K562 (cell line): Measurements from ENCODE around the gene TULP1. TPM values are rescaled to one million over a fixed set of nuclear protein-coding genes. Genes with fewer than 3 reads are reported as not detected.

Experiments used
- ATF7 ChIP-seq: fragments of 450-650 bp; IDR thresholded peaks from 2 replicates; pipeline ENCODE4 v1.7.1; 2014; ENCODE audit warnings: mild to moderate bottlenecking, moderate library complexity
- CEBPG ChIP-seq, 3 experiments: fragments of 200-800 bp in 1 of 3; sonication (Bioruptor generic) in 1 of 3; sonication (generic) in 1 of 3; formaldehyde crosslinking in 1 of 3; IDR thresholded peaks in 2 of 3; conservative IDR thresholded peaks in 1 of 3; 2 replicates each; pipeline versions ENCODE4 v1.6.1 to v1.8.0; 2016 to 2022; ENCODE audit warnings: missing compliant biosample characterization in 2 of 3, missing genetic modification characterization in 2 of 3, mild to moderate bottlenecking in 1 of 3, missing genetic modification reagents in 1 of 3
- DNMT1 ChIP-seq: fragments of 450-650 bp; IDR thresholded peaks from 2 replicates; pipeline ENCODE4 v1.6.1; 2016; ENCODE audit warnings: antibody characterized with exemption, mild to moderate bottlenecking
- EHMT2 ChIP-seq: fragments of 450-650 bp; IDR thresholded peaks from 2 replicates; pipeline ENCODE4 v1.6.1; 2018; ENCODE audit warnings: antibody characterized with exemption
- EP400 ChIP-seq: fragments of 450-650 bp; IDR thresholded peaks from 2 replicates; pipeline ENCODE4 v1.6.1; 2017; ENCODE audit warnings: antibody characterized with exemption, mild to moderate bottlenecking, moderate library complexity
- ETV1 ChIP-seq: fragments of 450-650 bp; conservative IDR thresholded peaks from 2 replicates; pipeline ENCODE4 v1.6.1; 2016; ENCODE audit warnings: missing genetic modification characterization, control low read depth, low read depth, missing compliant biosample characterization
- PHB2 ChIP-seq: fragments of 450-650 bp; IDR thresholded peaks from 2 replicates; pipeline ENCODE4 v1.6.1; 2017; ENCODE audit warnings: low read depth
- PURB ChIP-seq: sonication (generic); formaldehyde crosslinking; IDR thresholded peaks from 2 replicates; pipeline ENCODE4 v1.9.0; 2021; ENCODE audit warnings: low read depth, mild to moderate bottlenecking, missing genetic modification reagents
- SLC30A9 ChIP-seq: fragments of 250-450 bp; sonication (Bioruptor Pico); IDR thresholded peaks from 2 replicates; pipeline ENCODE4 v1.8.0; 2022; ENCODE audit warnings: mild to moderate bottlenecking, moderate library complexity
- TAF7 ChIP-seq: fragments of 450-650 bp; IDR thresholded peaks from 2 replicates; pipeline ENCODE4 v1.6.1; 2016; ENCODE audit warnings: missing genetic modification characterization, missing compliant biosample characterization
- THRB ChIP-seq: fragments of 450-650 bp; formaldehyde crosslinking; conservative IDR thresholded peaks from 2 replicates; pipeline ENCODE4 v1.4.0; 2022; ENCODE audit warnings: mild to moderate bottlenecking, missing genetic modification characterization
- ZBTB8A ChIP-seq: fragments of 450-650 bp; IDR thresholded peaks from 2 replicates; pipeline ENCODE4 v1.6.1; 2018; ENCODE audit warnings: mild to moderate bottlenecking, moderate library complexity; ENCODE audit not compliant: partially characterized antibody
- ZNF274 ChIP-seq: IDR thresholded peaks from 2 replicates; pipeline ENCODE4 v1.6.1; 2011; ENCODE audit warnings: low read depth, mild to moderate bottlenecking, low read length, moderate library complexity, borderline replicate concordance
- ZNF3 ChIP-seq: fragments of 250-450 bp; sonication (Bioruptor Pico); IDR thresholded peaks from 2 replicates; pipeline ENCODE4 v1.5.0; 2021; ENCODE audit warnings: mild to moderate bottlenecking, moderate library complexity
- ZNF354B ChIP-seq: fragments of 250-450 bp; sonication (Bioruptor Pico); IDR thresholded peaks from 2 replicates; pipeline ENCODE4 v1.4.0; 2020
- ZNF395 ChIP-seq: fragments of 200-800 bp; sonication (Bioruptor generic); IDR thresholded peaks from 2 replicates; pipeline ENCODE4 v1.6.1; 2017; ENCODE audit warnings: missing genetic modification characterization, missing compliant biosample characterization
- ZNF518B ChIP-seq: fragments of 250-450 bp; sonication (Bioruptor Pico); IDR thresholded peaks from 2 replicates; pipeline ENCODE4 v1.5.0; 2021; ENCODE audit warnings: mild to moderate bottlenecking, moderate library complexity
- ZNF561 ChIP-seq: fragments of 450-650 bp; formaldehyde crosslinking; conservative IDR thresholded peaks from 2 replicates; pipeline ENCODE4 v1.4.0; 2020; ENCODE audit warnings: mild to moderate bottlenecking, moderate library complexity
- ZNF639 ChIP-seq, 2 experiments: fragments of 200-800 bp in 1 of 2; sonication (Bioruptor generic) in 1 of 2; sonication (generic) in 1 of 2; formaldehyde crosslinking in 1 of 2; IDR thresholded peaks in 1 of 2; conservative IDR thresholded peaks in 1 of 2; 2 replicates each; pipeline versions ENCODE4 v1.5.0 to v1.6.1; 2016 to 2020; ENCODE audit warnings: missing compliant biosample characterization in 1 of 2, missing genetic modification characterization in 1 of 2, missing genetic modification reagents in 1 of 2
- ZNF830 ChIP-seq: fragments of 250-450 bp; sonication (Bioruptor Pico); IDR thresholded peaks from 2 replicates; pipeline ENCODE4 v1.5.0; 2021; ENCODE audit warnings: mild to moderate bottlenecking
- polyA plus RNA-seq, 8 experiments: library from polyadenylated mRNA; depleted of rRNA in 4 of 8; stranded (reverse) in 5 of 8; unstranded in 3 of 8; fragments of >200 nt; fragmentation: Nextera tagmentation in 2 of 8; fragmentation: Illumina TruSeq in 1 of 8; extraction: Ambion mirVana in 2 of 8; extraction: Trizol in 1 of 8; gene quantifications; 2 replicates each; pipeline versions ENCODE4 v1.2.1 to v1.2.3, GENCODE V29; 2011 to 2014; ENCODE audit warnings: inconsistent platforms in 1 of 8, missing spikeins in 1 of 8
- total RNA-seq, 7 experiments: library from RNA; depleted of rRNA in 6 of 7; stranded (reverse); fragments of >200 nt in 6 of 7; fragmentation: Illumina TruSeq in 2 of 7; extraction: Trizol in 2 of 7; gene quantifications; 2 replicates each; pipeline versions ENCODE4 v1.2.1 to v1.2.3, GENCODE V29; 2011 to 2021; ENCODE audit warnings: low replicate concordance in 1 of 7

TULP1 gene
- total and polyA plus RNA-seq, 9 of the 15 experiments (the other 6 are each of a cell fraction or from before 2014, with no cell fraction given), result 0.06 to 0.17 (median 0.09) TPM; not detected in 6

- TF ChIP-seq ZNF518B (CRISPR knock-in tag), result no peak
- TF ChIP-seq CEBPG (CRISPR knock-in tag; IDR thresholded peaks at IDR 0.05), result no peak
- TF ChIP-seq CEBPG (tag; conservative IDR thresholded peaks at IDR 0.05 in 1 of 2, IDR thresholded peaks at IDR 0.05 in 1 of 2), result no peak
- no peak for TF ChIP-seq ZNF639 (CRISPR knock-in tag; conservative IDR thresholded peaks at IDR 0.05 in 1 of 2, IDR thresholded peaks at IDR 0.05 in 1 of 2)
- no peak for TF ChIP-seq ZNF3 (CRISPR knock-in tag)
- no peak for TF ChIP-seq ZBTB8A
- no peak for TF ChIP-seq ZNF354B (CRISPR knock-in tag)
- TF ChIP-seq DNMT1, result no peak
- no peak for TF ChIP-seq ETV1 (tag)
- no peak for TF ChIP-seq ZNF830
- TF ChIP-seq PURB (CRISPR knock-in tag), result no peak
- no peak for TF ChIP-seq ZNF274
- 0 out of 2 replicates have a peak, but pooled peaks have one; percentile 58 for TF ChIP-seq THRB (CRISPR knock-in tag)
- TF ChIP-seq ATF7, result no peak
- no peak for TF ChIP-seq TAF7
- no peak for TF ChIP-seq SLC30A9 (CRISPR knock-in tag)
- TF ChIP-seq PHB2, result no peak
- no peak for TF ChIP-seq ZNF561 (CRISPR knock-in tag)
- TF ChIP-seq ZNF395 (CRISPR knock-in tag), result no peak
- no peak for TF ChIP-seq EP400
- no peak for TF ChIP-seq EHMT2
Observed at GRCh38 chr6:35473075-35473849, 39.4 kb downstream of the TULP1 start (continued).
